Bronchial epithelial cell (primary cell): ENCODE results near the gene ANKRD33B. TPM values are rescaled to one million over a fixed set of nuclear protein-coding genes. Genes with fewer than 3 reads are reported as not detected.
"Not testable (repeated sequence)": the region's sequence is repeated elsewhere in the genome, so short reads cannot be mapped to it uniquely, and the experiment has no call there.

Experiments
- DNase-seq: peaks from one replicate; pipeline ENCODE4 v3.0.0-alpha.2; 2010; ENCODE audit warnings: low read depth
- FAIRE-seq: peaks from 2 replicates; lab custom pipeline; 2011; peaks lifted over from hg19 to GRCh38; lab: Jason Lieb, UNC
- H3K27me3 ChIP-seq: 2 replicates; pipeline ENCODE4 v1.5.1; 2011; ENCODE audit warnings: low read length; ENCODE audit not compliant: control insufficient read depth, insufficient read depth
- H3K36me3 ChIP-seq: 2 replicates; pipeline ENCODE4 v1.5.1; 2011; ENCODE audit warnings: low read length; ENCODE audit not compliant: control insufficient read depth, insufficient read depth
- H3K4me3 ChIP-seq: 2 replicates; pipeline ENCODE4 v1.5.1; 2011; ENCODE audit warnings: mild to moderate bottlenecking, low read depth, low read length, control low read depth
- total RNA-seq: library from RNA; depleted of rRNA; stranded (reverse); fragments of >200 nt; gene quantifications from 2 replicates; pipeline ENCODE4 v1.2.1, GENCODE V29; 2014
- TF ChIP-seq, protein P1 (sequence below): IDR thresholded peaks from 2 replicates; pipeline ENCODE4 v1.5.1; 2011; ENCODE audit warnings: mild to moderate bottlenecking, moderate library complexity, low read length, control low read depth, inconsistent platforms; ENCODE audit not compliant: insufficient read depth, severe bottlenecking

The ANKRD33B gene
- total RNA-seq, 1 donor from 2014 or later, result under 0.01 TPM

DNA sequence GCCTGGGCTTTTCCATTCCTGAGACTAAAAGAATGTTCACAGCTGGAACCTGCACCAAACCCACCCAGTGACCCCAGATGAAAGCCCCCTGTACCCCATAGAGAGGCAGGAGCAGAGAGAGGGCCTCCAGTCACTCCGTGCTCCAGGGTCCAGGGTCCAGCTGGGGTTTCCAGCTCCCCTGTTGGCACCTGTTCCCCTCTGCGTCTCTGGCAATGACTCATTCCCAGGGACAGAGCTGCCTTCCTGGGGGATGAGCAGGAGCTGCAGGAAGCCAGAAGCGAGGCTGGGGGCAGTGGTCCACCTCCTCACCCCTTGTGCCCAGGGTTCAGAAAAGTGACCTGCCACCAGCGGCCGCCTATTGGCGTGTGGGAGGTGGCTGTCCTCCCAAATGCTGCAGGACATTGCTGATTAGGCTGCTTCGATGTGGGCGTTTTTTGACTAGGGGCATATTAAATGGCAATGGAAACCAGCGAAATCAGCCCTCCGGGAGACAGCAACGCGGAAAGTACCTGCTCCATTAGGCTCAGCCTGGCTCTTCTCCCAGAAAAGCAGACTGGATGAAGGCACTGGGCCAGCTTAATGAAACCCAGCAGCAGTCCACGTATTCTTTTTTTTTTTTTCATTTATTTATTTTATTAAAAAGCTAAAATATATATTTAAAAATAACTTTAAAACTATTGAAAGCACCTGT lies 99.8 kb downstream of the ANKRD33B start:
- Histone ChIP-seq H3K27me3 (no peaks in the 10 kb centered on the region), H3K4me3 (no peak overlapping the region), H3K36me3 (no peaks in the 10 kb centered on the region)
- no peak for DNase-seq
- no peak for FAIRE-seq
- TF ChIP-seq, protein P1, sequence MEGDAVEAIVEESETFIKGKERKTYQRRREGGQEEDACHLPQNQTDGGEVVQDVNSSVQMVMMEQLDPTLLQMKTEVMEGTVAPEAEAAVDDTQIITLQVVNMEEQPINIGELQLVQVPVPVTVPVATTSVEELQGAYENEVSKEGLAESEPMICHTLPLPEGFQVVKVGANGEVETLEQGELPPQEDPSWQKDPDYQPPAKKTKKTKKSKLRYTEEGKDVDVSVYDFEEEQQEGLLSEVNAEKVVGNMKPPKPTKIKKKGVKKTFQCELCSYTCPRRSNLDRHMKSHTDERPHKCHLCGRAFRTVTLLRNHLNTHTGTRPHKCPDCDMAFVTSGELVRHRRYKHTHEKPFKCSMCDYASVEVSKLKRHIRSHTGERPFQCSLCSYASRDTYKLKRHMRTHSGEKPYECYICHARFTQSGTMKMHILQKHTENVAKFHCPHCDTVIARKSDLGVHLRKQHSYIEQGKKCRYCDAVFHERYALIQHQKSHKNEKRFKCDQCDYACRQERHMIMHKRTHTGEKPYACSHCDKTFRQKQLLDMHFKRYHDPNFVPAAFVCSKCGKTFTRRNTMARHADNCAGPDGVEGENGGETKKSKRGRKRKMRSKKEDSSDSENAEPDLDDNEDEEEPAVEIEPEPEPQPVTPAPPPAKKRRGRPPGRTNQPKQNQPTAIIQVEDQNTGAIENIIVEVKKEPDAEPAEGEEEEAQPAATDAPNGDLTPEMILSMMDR, result no peak

DNA sequence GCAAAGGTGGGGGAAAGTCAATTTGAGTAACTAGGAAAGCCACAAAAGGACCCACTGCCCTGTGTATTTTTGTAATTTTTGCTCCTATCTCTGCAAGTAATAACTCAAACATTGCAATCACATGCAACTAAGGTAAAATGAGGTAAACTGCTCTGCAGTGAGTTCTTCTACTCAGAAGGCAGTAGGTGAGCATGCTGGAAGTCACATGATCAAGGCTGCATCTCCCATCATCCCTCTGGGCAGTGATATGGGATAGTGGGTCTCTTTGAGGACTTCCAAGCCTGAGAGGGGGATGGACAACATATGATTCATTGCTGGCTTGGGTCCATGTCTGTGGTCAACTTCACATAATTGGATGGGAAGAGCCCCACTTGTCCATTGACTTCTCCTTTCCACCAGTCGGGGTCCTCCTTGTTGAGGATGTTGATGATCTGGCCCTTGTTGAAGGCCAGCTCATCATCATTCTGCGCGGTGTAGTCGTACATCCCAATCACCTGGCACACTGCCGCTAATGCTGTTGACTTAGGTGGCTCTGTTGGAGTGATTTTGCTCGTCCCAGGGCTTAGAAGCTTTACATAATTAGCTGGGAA lies 100.4 kb downstream of the ANKRD33B start:
- H3K27me3 ChIP-seq, result not testable (repeated sequence)
- peak; percentile 18 for DNase-seq
- FAIRE-seq, result peak; percentile 95

DNA sequence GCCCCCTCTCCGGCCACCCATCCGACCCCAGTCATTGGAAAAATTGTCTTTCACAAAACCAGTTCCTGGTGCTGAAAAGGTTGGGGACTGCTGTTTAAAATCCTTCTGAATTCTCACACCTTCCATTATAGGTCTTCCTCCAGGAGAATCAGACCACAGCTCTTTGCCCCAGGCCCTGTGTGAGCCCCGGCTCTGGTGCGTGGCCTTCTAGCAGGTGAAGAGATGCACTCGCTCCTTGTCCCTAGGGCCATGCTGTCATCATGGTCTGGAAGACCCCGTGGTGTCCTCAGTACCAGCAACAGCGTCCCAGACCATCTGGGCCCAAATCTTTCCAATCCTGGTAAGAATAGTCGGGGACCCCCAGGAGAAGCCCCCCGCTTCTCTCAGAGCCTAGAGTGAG lies 101.9 kb downstream of the ANKRD33B start:
- FAIRE-seq, result no peak
- H3K36me3 ChIP-seq, result no peaks in the 10 kb centered on the region
- H3K27me3 ChIP-seq, result no peaks in the 10 kb centered on the region
- TF ChIP-seq, protein P1, result no peak
- H3K4me3 ChIP-seq, result no peak overlapping the region
- no peak for DNase-seq

More for the DNA sequence above, 100.4 kb downstream of the ANKRD33B start:
- H3K36me3 ChIP-seq, H3K4me3 ChIP-seq: not testable (repeated sequence)

DNA sequence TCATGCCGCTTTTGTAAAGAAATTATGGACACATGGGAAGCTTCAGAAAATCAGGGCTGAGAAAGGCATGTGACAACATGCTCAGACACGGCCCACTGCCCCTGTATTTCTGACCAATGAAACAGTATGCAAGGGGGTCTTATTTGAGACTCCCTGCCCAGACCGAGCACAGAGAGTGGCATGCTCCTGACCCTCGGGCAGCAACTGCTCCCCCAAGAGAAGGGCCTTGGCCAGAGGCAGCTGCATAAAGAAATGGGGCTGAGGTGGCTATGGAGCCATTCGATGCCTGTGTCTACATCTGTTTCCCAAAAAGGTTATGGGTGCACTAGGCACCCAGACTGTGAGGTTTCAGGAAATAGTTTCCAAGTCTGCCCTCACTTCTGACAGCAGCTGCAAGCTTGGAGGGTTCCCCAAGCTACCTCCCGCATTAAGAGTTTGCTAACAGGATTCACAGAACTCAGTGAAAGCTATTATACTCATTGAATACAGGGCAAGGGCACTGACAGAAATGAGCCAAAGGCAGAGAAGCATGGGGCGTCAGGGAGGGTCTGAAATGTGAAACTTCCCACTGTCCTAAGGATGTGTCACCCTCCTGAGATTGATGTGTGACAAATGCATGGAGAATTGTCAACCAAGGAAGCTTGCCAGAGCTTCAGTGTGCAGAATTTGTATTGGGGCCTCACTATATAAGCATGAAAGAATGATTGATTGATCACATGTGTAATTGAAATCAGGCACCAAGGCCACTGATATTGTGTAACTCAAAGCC lies 102.8 kb downstream of the ANKRD33B start:
- FAIRE-seq, result no peak
- DNase-seq, result no peak
- TF ChIP-seq, protein P1, result no peak
- no peaks in the 10 kb centered on the region for H3K36me3 ChIP-seq
- H3K27me3 ChIP-seq, result no peaks in the 10 kb centered on the region
- H3K4me3 ChIP-seq, result no peak overlapping the region

DNA sequence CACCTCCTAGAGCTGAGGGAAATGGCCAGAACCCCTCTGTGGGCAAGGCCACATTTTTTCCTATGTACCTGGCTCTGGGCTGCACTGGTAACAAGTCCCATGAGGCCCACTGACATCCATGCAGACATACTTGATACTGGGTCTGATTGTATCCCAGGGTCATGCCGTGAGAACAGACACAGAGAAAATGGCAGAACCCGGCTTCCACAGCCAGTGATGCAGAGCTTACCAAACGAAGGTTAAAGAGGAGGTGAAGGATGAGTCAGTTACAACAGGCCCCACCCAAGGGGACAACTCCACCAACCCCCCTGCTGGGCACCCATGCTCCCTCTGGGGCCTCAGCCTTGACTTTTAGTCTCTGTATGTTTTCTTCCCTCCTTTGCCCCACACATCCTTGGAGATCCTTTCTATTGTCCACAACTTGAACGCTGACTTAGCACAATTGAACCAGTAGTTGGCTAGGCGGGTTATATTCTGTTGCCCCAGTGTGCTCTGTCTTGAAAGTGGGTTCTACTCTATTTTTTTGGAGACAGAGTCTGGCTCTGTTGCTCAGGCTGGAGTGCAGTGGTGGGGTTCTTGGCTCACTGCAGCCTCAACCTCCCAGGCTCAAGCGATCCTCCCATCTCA lies 103.7 kb downstream of the ANKRD33B start:
- H3K36me3 ChIP-seq, result no peaks in the 10 kb centered on the region
- DNase-seq (no peak), FAIRE-seq (no peak)
- no peaks in the 10 kb centered on the region for H3K27me3 ChIP-seq
- H3K4me3 ChIP-seq, result no peak overlapping the region
- TF ChIP-seq, protein P1, result no peak

DNA sequence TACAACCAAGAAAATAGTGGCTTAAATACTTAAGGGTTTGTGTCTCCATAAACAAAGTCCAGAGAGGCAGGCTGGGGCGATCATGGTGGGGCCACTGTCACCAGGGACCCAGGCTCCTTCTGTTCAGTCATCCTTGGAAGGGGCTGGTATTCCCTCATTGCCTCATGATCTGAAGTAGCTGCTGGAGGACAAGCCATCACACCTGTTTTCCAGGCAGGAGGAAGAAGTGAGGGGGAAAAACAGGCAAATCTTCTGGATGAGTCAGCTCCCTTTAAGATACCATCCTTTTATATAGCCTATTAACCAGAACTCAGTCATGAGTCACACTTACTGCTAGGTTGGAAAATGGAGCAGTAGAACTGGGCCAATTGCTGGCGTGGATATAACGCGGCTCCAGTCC lies 104.8 kb downstream of the ANKRD33B start:
- Histone ChIP-seq H3K4me3 (no peak overlapping the region), H3K27me3 (no peaks in the 10 kb centered on the region), H3K36me3 (no peaks in the 10 kb centered on the region)
- peak; percentile 19 for DNase-seq
- TF ChIP-seq, protein P1, result no peak
- no peak for FAIRE-seq
